ENCODE results near the gene NRG4. TPM values are rescaled to one million over a fixed set of nuclear protein-coding genes. Genes with fewer than 3 reads are reported as not detected.
"Not testable (repeated sequence)": the region's sequence is repeated elsewhere in the genome, so short reads cannot be mapped to it uniquely, and the experiment has no call there.

The NRG4 gene
- polyA plus RNA-seq (2012; ENCODE audit: insufficient read depth, insufficient read length): not detected

- H3K4me3 ChIP-seq (ENCODE audit: low read length): no peak within 1 kb of the TSS
- DNase-seq (ENCODE audit: low read depth, low spot score): no peak
Observed at GRCh38 chr15:76011627-76012551, at the start of gene NRG4. Gene NRG4, minus strand, starts transcription at chr15:76012424. Its CDS starts 1,194 bp downstream, at chr15:76011230.

- DNase-seq (ENCODE audit: low read depth, low spot score): no peak
- H3K4me3 ChIP-seq (ENCODE audit: low read length): no peak overlapping the region
Observed at GRCh38 chr15:76061700-76062099, 49.5 kb upstream of the NRG4 start.

GRCh38 chr15:76060118-76060989 lies 48.1 kb upstream of the NRG4 start:
- no peak for DNase-seq (ENCODE audit: low read depth, low spot score)
- H3K4me3 ChIP-seq (ENCODE audit: low read length): peak overlapping the region; percentile 35

- peak within 1 kb of the TSS; percentile 45 for H3K4me3 ChIP-seq (ENCODE audit: low read length)
- no peak for DNase-seq (ENCODE audit: low read depth, low spot score)
Observed at GRCh38 chr15:76059320-76060117, 47.3 kb upstream of the NRG4 start, which contains the start of gene TMEM266. Gene TMEM266, plus strand, starts transcription at chr15:76059985. Its CDS starts 74,279 bp downstream, at chr15:76134264.

GRCh38 chr15:76058714-76059319 lies 46.6 kb upstream of the NRG4 start:
- H3K4me3 ChIP-seq (ENCODE audit: low read length): peak overlapping the region; percentile 45
- DNase-seq (ENCODE audit: low read depth, low spot score): no peak

GRCh38 chr15:76057332-76058000 lies 45.2 kb upstream of the NRG4 start:
- peak; percentile 46 for DNase-seq (ENCODE audit: low read depth, low spot score)
- no peak overlapping the region for H3K4me3 ChIP-seq (ENCODE audit: low read length)

- no peak overlapping the region for H3K4me3 ChIP-seq (ENCODE audit: low read length)
- no peak for DNase-seq (ENCODE audit: low read depth, low spot score)
Observed at GRCh38 chr15:76056931-76057330, 44.7 kb upstream of the NRG4 start.

- H3K4me3 ChIP-seq (ENCODE audit: low read length); DNase-seq (ENCODE audit: low read depth, low spot score): not testable (repeated sequence)
Observed at GRCh38 chr15:76054201-76054600, 42.0 kb upstream of the NRG4 start.

GRCh38 chr15:76038512-76038911 lies 26.3 kb upstream of the NRG4 start:
- no peak overlapping the region for H3K4me3 ChIP-seq (ENCODE audit: low read length)
- no peak for DNase-seq (ENCODE audit: low read depth, low spot score)

GRCh38 chr15:76035593-76035992 lies 23.4 kb upstream of the NRG4 start:
- DNase-seq (ENCODE audit: low read depth, low spot score): no peak
- no peak overlapping the region for H3K4me3 ChIP-seq (ENCODE audit: low read length)

- DNase-seq (ENCODE audit: low read depth, low spot score): no peak
- no peak overlapping the region for H3K4me3 ChIP-seq (ENCODE audit: low read length)
Observed at GRCh38 chr15:76034111-76034510, 21.9 kb upstream of the NRG4 start.

- no peak overlapping the region for H3K4me3 ChIP-seq (ENCODE audit: low read length)
- no peak for DNase-seq (ENCODE audit: low read depth, low spot score)
Observed at GRCh38 chr15:76033438-76033837, 21.2 kb upstream of the NRG4 start.

- no peak overlapping the region for H3K4me3 ChIP-seq (ENCODE audit: low read length)
- no peak for DNase-seq (ENCODE audit: low read depth, low spot score)
Observed at GRCh38 chr15:76032046-76032445, 19.8 kb upstream of the NRG4 start.

- no peak for DNase-seq (ENCODE audit: low read depth, low spot score)
- H3K4me3 ChIP-seq (ENCODE audit: low read length): no peak overlapping the region
Observed at GRCh38 chr15:76024021-76024768, 12.0 kb upstream of the NRG4 start.

- DNase-seq (ENCODE audit: low read depth, low spot score); H3K4me3 ChIP-seq (ENCODE audit: low read length): not testable (repeated sequence)
Observed at GRCh38 chr15:76013470-76013869, 1.2 kb upstream of the NRG4 start.

GRCh38 chr15:76010613-76011012 lies 1.6 kb downstream of the NRG4 start:
- no peak overlapping the region for H3K4me3 ChIP-seq (ENCODE audit: low read length)
- no peak for DNase-seq (ENCODE audit: low read depth, low spot score)

GRCh38 chr15:76006136-76006778 lies 6.0 kb downstream of the NRG4 start:
- no peak for DNase-seq (ENCODE audit: low read depth, low spot score)
- H3K4me3 ChIP-seq (ENCODE audit: low read length): no peak overlapping the region
